ENCODE data around the gene SPACA5.

SPACA5 gene

GRCh38 chrX:48046846-48047245, 40.1 kb downstream of the SPACA5 start:
- no peak overlapping the region for H3K4me3 ChIP-seq (replicated peaks; ENCODE audit: low read depth, low read length)
- DNase-seq (ENCODE audit: low read depth) = no peak
- TF ChIP-seq, protein P1, sequence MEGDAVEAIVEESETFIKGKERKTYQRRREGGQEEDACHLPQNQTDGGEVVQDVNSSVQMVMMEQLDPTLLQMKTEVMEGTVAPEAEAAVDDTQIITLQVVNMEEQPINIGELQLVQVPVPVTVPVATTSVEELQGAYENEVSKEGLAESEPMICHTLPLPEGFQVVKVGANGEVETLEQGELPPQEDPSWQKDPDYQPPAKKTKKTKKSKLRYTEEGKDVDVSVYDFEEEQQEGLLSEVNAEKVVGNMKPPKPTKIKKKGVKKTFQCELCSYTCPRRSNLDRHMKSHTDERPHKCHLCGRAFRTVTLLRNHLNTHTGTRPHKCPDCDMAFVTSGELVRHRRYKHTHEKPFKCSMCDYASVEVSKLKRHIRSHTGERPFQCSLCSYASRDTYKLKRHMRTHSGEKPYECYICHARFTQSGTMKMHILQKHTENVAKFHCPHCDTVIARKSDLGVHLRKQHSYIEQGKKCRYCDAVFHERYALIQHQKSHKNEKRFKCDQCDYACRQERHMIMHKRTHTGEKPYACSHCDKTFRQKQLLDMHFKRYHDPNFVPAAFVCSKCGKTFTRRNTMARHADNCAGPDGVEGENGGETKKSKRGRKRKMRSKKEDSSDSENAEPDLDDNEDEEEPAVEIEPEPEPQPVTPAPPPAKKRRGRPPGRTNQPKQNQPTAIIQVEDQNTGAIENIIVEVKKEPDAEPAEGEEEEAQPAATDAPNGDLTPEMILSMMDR (IDR thresholded peaks at IDR 0.05; ENCODE audit: low read length, missing control alignments) = no peak

- TF ChIP-seq, protein P1 (IDR thresholded peaks at IDR 0.05; ENCODE audit: low read length, missing control alignments) = no peak
- no peak overlapping the region for H3K4me3 ChIP-seq (replicated peaks; ENCODE audit: low read depth, low read length)
- no peak for DNase-seq (ENCODE audit: low read depth)
Measured at GRCh38 chrX:48058621-48059295, 52.0 kb downstream of the SPACA5 start.

GRCh38 chrX:48059296-48059639, 52.5 kb downstream of the SPACA5 start:
- no peak for DNase-seq (ENCODE audit: low read depth)
- no peak overlapping the region for H3K4me3 ChIP-seq (replicated peaks; ENCODE audit: low read depth, low read length)
- TF ChIP-seq, protein P1 (IDR thresholded peaks at IDR 0.05; ENCODE audit: low read length, missing control alignments) = no peak
